ACHN (cell line): ENCODE data around the gene EGLN3.
"Not testable (repeated sequence)": the region's sequence is repeated elsewhere in the genome, so short reads cannot be mapped to it uniquely, and the experiment has no call there.

Source experiments
- DNase-seq: peaks from one replicate; pipeline ENCODE4 v3.0.0-alpha.2; 2015
- in situ Hi-C: cut with HindIII; loops from 2 replicates; pipeline ENCODE4 v1.10.0; 2017; ENCODE audit warnings: low sequenced_read_pairs, low pct_ligation_motif_present, low pct_unique_long_range_greater_than_20kb

The EGLN3 gene

GRCh38 chr14:33945210-33946088 lies 5.4 kb downstream of the EGLN3 start:
- DNase-seq: no peak
- in situ Hi-C loops: no loop called here

GRCh38 chr14:33943096-33943883 lies 7.6 kb downstream of the EGLN3 start:
- DNase-seq: no peak
- in situ Hi-C loops: no loop called here

- DNase-seq: no peak
These were observed 9.2 kb downstream of the EGLN3 start for GRCh38 chr14:33941718-33942117.

GRCh38 chr14:33940561-33941011 lies 10.3 kb downstream of the EGLN3 start:
- in situ Hi-C loops: no loop called here
- no peak for DNase-seq

More at GRCh38 chr14:33941718-33942117, 9.2 kb downstream of the EGLN3 start:
- in situ Hi-C loops: no loop called here

- in situ Hi-C loops: no loop called here
- DNase-seq: no peak
These were observed 12.5 kb downstream of the EGLN3 start for GRCh38 chr14:33938131-33938949.

GRCh38 chr14:33936391-33936790 lies 14.5 kb downstream of the EGLN3 start:
- in situ Hi-C loops: no loop called here
- no peak for DNase-seq

GRCh38 chr14:33934938-33935337 lies 15.9 kb downstream of the EGLN3 start:
- in situ Hi-C loops: no loop called here
- DNase-seq: no peak

- no peak for DNase-seq
- in situ Hi-C loops: no loop called here
These were observed 16.7 kb downstream of the EGLN3 start for GRCh38 chr14:33934043-33934750.

- no peak for DNase-seq
- in situ Hi-C loops: no loop called here
These were observed 17.4 kb downstream of the EGLN3 start for GRCh38 chr14:33933386-33933933.

- DNase-seq: no peak
- in situ Hi-C loops: no loop called here
These were observed 18.1 kb downstream of the EGLN3 start for GRCh38 chr14:33932576-33933345.

GRCh38 chr14:33932033-33932432 lies 18.8 kb downstream of the EGLN3 start:
- in situ Hi-C loops: no loop called here
- no peak for DNase-seq

- in situ Hi-C loops: no loop called here
- no peak for DNase-seq
These were observed 19.4 kb downstream of the EGLN3 start for GRCh38 chr14:33931461-33931860.

- DNase-seq: no peak
- in situ Hi-C loops: no loop called here
These were observed 20.4 kb downstream of the EGLN3 start for GRCh38 chr14:33930439-33930838.

GRCh38 chr14:33929799-33930408 lies 21.0 kb downstream of the EGLN3 start:
- in situ Hi-C loops: no loop called here

GRCh38 chr14:33928895-33929294 lies 22.0 kb downstream of the EGLN3 start:
- in situ Hi-C loops: no loop called here
- DNase-seq: no peak

More at GRCh38 chr14:33929799-33930408, 21.0 kb downstream of the EGLN3 start:
- no peak for DNase-seq

- DNase-seq: no peak
- in situ Hi-C loops: no loop called here
These were observed 22.9 kb downstream of the EGLN3 start for GRCh38 chr14:33927944-33928343.

- DNase-seq, in situ Hi-C loops: not testable (repeated sequence)
These were observed 23.9 kb downstream of the EGLN3 start for GRCh38 chr14:33926967-33927366.
